ENCODE data around the gene RPL13.

Gene RPL13

DNA sequence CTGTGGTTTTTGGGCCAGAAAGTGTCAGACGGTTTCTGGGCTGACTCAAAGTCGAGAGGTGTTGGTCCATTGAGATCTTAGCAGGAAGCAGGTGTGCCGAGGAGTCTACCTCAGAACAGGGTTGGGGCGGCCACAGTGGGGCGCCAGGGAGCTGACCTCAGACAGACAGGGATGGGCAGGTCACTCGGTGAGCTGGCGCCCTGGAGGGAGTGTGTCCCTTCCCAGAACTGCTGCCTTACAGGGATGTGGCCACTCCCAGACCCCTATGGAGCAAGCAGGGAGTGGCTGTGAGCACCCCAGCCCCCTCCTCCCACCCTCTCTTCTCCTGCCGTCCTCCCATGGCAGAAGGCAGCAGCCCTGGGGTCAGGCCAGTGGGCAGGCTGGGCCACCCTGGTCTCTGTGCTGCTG lies 39.0 kb downstream of the RPL13 start:
- DNase-seq = peak in 1 of 5 donors; percentile 29

DNA sequence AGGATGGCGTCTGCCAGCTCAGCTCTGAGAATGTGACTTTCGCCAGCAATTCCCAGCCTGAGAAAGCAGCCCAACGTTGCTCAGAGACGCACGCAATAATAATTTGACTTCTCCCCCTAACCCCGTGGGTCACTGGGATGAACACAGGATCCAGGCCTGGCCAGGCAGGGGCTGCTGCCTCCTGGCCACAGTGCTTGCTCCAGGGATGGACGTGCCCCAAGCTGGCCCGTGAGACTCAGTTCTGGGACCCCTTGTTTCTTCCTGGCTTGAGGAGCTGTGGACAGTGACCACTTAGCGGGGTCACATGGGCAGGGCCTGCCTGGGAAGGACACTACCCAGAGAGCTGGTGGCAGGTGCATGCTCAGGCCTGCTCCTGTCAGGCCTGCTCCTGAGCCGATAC lies 39.4 kb downstream of the RPL13 start:
- DNase-seq = no peak

DNA sequence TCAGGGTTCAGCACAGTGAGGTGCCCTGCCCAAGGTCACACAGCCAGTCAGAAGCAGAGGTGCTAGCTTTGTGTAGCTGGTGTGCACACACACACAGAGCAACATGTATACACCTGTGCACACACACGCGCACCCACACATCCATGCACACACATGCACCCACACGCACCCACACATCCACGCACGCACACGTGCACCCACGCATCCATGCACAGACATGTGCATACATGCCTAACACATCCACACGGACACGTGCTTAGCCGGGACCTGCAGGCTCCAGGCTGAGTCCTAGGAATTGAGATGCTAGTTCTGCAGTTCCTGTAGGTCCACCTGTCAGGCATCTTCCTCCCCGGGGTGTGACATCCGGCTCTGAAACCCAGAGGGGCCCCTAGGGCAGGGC lies 39.9 kb downstream of the RPL13 start:
- no peak for DNase-seq

DNA sequence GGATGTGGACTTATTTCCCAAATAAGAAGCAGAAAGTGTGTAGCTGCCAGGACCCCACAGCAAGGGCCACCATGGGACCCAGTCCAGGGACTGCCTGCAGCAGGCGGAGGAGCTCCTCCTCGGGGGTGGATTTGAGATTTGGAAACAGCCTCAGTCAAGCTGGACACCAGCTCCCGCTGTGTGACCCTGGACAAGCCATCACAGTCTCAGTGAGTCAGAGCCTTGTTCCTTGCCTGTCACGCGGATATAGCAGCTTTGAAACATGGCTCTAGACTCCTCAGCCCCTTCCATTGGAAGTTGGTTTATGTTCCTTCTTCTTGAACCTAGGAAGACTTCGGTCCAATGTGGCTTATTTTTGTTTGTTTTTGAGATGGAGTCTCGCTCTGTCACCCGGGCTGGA lies 40.5 kb downstream of the RPL13 start:
- no peak for DNase-seq

DNA sequence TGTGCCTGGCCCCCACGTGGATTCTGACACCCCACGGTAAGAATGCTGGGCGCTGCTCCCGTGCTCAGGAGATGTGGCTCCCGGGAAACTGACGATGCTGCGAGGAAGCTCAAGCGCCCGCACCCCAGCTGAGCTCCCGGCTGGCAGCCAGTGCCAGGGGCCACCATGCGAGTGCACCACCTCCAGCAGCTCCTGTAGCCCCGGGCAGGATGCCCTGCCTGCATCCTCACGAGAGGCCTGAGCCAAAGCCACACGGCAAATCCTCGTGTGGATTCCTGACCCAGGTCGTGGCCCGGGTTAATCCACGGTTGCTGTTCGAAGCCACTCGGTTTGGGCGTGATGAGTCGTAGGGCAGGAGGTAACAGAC lies 41.4 kb downstream of the RPL13 start:
- DNase-seq = no peak

DNA sequence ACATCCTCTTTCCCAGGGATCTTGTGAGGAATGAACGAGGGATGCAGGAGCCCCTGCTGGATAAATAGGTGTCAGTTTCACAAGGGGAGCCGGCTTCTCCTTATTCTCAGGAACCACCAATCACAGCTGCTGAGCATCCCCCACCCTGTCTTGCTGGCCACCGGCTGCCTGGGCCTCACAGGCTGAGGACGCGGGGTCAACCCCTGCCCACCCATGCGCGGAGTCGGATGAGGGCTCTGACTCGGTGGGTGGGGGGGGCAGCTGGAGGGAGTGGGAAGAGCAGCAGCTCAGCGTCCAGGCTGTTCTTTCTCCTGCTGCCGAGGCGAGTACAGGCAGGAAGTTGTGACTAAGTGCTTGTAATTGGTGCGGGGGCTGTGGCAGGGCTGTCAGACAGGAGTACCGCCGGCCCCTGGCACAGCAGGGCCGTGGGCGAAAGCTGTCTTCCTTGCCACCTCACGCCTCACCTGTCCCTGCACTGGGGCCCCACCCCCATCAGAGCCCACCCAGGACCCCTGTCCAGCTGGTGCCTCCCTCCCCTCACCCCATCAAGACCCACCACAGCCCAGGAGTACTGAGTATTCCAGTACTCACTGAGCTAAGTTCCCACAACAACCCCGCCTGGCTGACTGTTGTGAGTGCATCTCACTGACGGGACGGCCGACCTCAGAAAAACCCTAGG lies 41.9 kb downstream of the RPL13 start:
- DNase-seq = peak in 2 of 5 donors; percentile 25 to 26

DNA sequence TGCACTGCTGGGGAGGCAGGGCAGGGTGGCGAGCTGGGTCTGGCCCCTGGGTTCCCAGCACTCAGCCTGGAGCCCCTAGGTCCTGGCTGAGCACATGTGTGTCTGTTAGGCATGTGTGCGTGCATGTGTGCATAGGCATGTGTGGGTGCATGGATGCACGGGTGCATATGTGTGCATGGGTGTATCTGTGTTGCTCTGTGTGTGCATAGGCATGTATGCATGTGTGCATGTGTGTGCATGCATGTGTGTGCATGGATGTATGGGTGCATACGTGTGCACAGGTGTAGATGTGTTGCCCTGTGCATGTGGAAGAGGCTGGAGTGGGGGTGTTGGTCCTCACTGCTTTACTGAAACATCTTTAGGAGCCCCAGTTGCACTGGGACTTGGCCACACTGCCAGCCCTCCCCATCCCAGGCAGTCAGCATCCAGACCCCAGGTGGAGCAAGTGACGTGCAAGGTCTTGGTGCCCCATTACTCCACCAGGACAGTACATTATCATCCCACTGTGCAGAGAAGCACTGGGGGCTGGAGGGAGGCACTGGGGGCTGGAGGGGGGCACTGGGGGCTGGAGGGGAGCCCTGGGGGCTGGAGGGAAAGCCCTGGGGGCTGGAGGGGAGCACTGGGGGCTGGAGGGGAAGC lies 42.6 kb downstream of the RPL13 start:
- DNase-seq = no peak

DNA sequence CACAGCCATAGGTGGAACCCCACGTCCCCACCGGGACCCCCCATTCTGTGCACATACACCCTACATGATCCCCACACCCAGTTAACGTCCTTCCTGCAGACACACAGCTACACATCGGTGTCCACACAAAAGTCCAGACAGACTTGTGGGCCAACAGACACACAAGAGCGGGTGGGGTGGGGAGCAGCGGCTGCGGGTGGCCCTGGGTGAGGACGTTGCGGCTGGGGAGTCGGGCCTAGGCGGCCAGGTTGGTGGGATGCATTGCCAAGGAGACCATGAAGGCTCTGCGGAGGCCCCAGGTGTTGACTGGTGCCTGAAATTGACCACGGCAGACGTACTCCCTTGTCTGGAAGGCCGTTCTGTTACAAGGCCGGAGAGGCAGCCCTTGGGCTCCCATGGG lies 44.3 kb downstream of the RPL13 start:
- no peak for DNase-seq

DNA sequence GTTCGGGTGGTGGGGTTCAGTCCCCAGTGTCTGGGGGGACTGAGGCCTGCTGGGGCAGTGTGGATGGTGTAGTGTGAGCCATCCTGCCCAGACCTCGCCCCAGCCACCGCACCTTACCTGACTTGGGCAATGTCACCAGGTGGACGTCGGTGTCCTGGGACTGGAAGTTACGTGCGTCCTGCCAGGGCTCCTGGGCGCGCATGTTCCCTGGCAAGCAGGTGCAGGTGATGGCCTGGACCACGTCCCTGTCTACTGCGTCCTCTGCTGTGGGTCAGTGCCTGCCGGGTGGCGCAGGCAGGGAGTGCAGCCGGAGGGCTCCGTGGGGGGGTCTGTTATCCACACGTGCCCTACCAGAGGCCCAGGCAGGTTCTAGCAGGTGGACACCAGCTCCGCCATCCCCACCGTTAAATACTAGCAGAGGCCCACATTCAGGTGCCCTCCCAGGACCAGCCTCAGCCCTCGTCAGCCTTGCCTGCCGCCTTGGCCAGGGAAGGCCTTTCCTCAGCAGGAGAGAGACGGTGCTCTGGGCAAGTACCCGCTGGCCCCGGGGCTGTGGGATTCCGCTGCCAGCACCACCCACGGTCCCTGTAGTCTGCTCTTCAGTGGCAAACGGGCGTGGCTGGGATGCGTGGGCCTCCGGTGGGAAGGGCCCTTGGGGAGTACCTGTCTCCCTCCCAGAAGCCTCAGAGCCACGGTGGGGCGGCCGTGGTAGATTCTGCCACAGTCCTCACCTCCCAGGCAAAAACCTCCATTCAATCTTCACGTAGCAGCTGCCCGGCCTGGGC lies 44.9 kb downstream of the RPL13 start:
- DNase-seq = no peak

DNA sequence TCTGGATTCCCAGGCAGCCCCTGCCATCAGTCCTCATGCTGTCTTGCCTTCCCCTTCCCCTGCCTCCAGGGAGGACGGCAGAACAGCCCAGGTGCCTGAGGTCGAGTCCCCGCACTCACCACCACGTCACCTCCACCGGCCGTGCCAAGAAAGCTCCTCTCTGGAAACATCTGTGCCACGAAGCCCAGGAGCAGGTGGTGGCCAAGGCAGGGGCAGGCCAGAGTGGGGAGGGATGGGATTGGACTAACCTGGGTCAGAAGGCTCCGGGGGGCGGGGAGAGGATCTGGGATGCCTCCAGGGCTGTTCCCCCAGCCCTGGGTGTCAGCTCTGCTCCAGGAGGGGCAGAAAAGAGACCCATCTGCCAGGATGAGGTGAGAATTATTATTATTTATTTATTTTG lies 45.5 kb downstream of the RPL13 start:
- no peak for DNase-seq

DNA sequence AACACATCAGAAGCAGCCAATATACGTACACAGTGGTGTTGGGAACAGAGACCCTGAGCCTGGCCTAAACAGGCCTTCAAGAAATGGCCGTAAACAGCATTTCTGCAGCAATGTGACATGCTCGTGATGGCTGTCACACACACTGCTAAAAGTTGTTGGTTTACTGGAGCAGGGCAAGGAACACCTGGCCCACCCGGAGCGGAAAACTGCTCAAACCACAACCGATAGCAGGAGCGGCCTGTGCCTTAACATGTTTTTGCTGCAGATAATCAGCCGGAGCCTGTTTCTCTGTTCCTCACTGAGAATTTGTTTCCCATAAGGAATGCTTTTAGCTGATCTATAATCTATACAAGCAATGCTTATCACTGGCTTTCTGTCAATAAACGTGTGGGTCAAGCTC lies 47.0 kb downstream of the RPL13 start:
- DNase-seq = no peak

DNA sequence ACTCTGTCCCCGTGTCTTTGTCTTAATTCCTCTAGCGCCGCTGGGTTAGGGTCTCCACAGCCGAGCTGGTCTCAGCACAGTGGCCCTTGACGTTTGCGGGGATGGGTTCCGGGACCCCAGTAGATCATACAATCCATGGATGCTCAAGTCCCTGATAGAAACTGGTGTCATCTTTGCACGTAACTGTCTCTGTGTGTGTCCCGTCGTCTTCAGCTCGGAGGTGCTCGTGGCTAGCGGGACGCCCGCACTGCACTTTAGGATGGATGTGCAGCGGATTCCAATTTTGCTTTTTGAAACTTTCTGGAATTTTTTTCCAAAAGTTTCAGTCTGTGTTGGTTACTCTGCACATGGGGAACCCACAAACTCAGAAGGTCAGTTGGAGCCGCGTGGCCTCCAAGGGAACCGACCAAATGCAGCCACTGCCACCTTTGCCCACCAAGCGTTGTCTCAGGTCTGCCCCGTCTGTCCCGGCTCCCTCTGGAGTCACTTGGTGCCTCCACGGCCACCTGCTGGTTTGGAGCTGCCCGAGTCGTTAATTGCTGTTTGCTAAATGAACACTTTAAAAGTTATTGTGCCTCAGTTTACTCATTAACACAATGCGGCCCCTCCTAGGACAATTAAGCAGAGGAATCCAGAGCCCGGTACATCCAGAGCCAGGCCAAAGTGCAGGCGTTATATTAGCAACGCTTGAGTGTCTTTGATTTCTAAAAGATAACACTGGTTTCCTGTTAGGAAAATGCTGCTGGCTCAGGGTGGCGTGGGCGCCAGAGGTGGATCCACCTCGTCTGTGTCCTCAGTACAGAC lies 47.7 kb downstream of the RPL13 start:
- no peak for DNase-seq

DNA sequence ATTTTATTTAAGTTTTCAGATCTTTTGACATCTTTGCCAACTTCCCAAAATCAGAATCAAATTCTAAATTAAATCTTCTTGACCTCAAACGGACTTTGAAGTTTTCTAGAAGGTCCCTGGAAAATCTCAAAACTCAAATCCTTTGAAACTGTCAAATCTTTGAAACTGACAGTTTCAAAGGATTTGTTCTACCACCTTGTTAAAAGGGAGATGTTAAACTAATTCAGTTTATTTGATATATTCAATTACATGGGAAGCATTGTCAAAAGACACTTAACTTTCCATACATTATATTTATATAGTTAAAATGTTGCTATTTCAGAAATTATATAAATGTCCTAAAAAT lies 49.6 kb downstream of the RPL13 start:
- DNase-seq = no peak

DNA sequence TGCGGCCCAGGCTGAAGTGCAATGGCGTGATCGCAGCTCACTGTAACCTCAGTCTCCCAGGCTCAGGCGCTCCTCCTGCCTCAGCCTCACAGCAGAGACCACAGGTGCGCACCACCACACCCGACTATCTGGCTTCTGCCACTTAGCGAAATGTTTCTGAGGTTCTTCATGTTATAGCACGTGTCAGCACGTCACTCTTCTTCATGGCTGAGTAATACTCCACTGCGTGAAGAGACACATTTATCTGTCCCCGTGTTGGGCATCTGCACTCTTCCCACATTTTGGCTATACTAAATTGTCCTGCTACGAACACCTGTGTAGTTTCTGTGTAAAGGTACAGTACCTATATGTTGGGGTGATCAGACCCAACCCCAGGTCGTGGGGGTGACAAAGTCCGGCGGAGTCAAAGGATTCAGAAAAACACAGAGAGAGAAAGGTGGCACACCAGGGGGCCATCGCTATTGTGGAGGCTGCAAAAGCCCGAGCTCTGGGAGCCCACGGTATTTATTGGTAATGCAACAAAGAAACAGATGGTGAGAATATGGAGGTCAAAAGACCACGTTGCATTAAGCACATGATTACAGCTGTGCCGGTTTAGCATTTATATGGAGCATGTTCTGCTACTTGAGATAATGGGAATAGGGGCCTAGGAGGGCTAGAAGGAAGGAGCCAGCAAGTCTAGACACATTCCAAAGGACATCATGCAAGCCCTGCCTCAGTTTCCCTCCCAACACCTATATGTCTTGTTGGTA lies 52.1 kb downstream of the RPL13 start:
- DNase-seq = no peak

DNA sequence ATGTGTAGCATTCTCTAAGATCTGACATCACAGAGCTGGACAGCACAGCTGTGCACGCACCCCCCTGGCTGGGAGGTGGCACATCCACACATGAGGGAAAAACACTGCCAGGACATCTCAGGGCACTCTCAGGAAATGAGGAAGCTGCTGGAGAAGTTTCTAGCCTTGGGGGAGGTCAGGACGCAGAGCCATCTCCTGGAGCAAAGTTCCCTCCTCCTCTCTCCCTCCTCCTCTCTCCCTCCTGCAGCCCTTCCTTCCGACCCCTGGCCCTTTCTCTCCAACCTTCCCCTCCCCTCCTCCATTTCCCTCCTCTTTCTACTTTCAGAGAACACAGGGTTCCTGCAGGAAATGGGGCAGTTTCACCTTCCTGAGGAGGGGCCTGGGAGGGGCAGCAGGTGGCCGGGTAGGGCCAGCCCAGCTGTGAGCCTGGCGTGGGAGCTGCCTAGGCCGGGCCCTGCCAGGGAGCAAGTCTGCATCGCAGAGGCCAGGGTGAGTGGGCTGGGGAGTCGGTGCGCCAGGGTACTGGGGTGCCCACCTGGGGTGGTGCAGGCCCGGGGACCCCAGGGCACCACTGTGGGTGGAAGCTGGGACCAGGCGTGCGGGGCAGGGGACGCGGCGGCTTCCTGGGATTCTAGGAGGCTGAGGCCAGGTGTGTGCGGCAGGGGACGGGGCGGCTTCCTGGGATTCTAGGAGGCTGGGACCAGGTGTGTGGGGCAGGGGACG lies 52.9 kb downstream of the RPL13 start, which contains the start of gene DPEP1:
Gene DPEP1 (plus strand): TSS at position 412 of the 723 bp plus-strand sequence. CDS start 16,769 bp downstream, outside the sequence.
- no peak for DNase-seq

DNA sequence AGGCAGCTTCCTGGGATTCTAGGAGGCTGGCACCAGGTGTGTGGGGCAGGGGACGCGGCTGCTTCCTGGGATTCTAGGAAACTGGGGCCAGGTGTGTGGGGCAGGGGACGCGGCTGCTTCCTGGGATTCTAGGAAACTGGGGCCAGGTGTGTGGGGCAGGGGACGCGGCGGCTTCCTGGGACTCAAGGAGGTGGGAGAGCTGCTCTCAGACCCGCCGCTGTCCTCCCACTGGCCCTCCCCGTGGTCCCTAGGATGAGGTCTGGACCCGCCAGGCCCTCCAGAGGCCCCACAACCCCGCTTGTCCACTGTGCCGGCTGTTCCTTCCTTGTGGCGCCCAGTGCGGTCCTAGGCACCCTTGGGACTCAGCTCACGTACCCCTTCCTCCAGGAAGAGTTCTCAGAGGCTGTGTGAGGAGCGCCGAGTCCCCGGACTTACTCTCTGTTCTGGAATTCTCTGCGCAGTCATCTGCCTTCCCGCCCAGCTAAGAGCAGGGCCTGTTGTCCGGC lies 53.5 kb downstream of the RPL13 start:
- DNase-seq = no peak

Measured in T-helper 1 cell (primary cell).